Measurements from ENCODE around the gene TNKS1BP1.
"Not testable (repeated sequence)": the region's sequence is repeated elsewhere in the genome, so short reads cannot be mapped to it uniquely, and the experiment has no call there.

TNKS1BP1 gene

DNA sequence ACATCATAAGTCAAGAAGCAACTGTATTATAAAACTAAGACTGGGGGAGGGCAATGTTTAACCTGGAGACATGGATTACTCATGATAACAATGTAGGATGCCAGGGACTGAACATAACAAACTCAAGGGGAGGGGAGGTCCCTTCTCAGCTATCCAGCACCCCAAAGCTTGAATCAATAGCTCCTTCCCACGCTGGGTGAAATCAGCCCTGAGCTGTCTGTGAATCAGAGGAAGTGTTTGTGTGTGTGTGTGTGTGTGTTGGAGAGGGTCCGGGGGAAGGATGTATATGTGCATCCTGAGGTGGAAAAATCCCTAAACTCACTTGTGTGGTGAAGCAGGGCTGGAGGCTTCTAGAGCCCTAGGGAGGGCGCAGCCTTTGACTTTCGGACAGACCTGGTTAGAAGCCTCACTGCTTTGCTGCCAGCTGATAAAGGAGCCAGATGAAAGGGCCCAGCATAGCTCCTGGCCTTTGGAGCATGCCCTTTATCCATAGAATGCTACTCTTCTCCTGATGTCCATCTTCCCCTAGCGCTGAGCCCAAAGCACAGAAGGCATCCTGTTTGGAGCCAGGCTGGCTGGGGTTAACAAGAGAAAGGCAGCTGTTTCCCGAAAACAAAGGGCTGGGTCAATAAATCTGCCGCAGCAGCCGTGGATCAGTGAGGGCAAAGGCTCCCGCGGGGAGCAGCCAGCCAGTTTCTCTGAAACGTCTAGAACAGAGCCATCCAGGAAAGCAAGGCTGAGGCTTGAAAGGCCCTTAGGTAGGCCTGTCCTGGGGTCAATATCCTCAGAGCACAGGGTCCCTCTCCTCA lies 35.8 kb downstream of the TNKS1BP1 start:
- H3K4me3 ChIP-seq (ENCODE audit: low read depth, low read length), result no peak overlapping the region
- TF ChIP-seq, protein P1, sequence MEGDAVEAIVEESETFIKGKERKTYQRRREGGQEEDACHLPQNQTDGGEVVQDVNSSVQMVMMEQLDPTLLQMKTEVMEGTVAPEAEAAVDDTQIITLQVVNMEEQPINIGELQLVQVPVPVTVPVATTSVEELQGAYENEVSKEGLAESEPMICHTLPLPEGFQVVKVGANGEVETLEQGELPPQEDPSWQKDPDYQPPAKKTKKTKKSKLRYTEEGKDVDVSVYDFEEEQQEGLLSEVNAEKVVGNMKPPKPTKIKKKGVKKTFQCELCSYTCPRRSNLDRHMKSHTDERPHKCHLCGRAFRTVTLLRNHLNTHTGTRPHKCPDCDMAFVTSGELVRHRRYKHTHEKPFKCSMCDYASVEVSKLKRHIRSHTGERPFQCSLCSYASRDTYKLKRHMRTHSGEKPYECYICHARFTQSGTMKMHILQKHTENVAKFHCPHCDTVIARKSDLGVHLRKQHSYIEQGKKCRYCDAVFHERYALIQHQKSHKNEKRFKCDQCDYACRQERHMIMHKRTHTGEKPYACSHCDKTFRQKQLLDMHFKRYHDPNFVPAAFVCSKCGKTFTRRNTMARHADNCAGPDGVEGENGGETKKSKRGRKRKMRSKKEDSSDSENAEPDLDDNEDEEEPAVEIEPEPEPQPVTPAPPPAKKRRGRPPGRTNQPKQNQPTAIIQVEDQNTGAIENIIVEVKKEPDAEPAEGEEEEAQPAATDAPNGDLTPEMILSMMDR (IDR thresholded peaks at IDR 0.05; ENCODE audit: insufficient read depth, low read depth, low read length, missing control alignments), result no peak
- DNase-seq (ENCODE audit: low read depth), result no peak

DNA sequence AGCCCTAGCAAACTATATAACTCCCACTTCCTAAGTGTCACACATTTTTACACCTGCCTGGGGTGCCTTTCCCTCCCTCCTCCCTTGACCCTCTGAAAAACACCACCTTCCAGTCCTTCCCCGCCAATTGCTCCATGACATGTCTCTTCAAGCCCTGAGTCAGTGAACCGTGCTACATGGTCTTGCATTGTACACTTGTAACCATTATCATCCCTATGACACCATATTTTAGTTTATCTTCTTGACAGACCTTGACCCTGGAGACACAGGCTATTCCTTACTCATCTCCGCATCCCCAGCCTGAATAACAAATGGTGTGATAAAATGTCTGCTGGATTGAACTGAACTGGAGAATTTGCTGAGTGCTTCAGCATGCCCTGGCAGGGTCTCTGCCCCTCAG lies 36.9 kb downstream of the TNKS1BP1 start:
- TF ChIP-seq, protein P1 (IDR thresholded peaks at IDR 0.05; ENCODE audit: insufficient read depth, low read depth, low read length, missing control alignments), result no peak
- DNase-seq (ENCODE audit: low read depth), result no peak
- H3K4me3 ChIP-seq (ENCODE audit: low read depth, low read length), result no peak overlapping the region

DNA sequence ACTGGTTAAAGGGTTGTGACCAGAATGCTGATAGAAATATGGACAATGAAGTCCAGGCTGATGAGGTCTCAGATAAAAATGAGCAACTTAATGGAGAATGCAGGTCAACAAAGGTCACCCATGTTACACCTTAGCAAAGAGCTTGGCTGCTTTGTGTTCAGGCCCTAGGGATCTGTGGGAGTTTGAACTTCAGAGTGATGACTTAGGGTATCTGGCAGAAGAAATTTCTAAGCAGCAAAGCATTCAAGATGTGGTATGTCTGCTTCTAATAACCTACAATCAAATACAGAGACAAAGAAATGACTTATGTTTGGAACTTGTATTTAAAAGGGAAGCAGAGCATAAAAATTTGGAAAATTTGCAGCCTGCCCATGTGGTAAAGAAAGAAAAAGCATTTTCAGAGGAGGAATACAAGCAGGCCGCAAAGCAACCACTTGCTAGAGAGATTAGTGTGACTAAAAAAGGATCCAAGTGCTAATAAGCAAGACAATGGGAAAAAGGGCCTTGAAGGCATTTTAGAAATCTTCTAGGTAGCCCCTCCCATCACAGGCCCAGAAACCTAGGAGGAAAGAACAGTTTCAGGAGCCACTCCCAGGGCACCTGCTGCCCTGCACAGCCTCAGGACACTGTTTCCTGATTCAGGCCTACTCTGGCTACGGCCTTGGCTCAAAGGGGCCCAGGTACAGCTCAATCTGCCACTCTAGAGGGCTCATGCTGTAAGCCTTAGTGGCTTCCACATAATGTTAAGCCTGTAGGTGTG lies 41.3 kb downstream of the TNKS1BP1 start:
- no peak for DNase-seq (ENCODE audit: low read depth)
- no peak overlapping the region for H3K4me3 ChIP-seq (ENCODE audit: low read depth, low read length)
- TF ChIP-seq, protein P1 (IDR thresholded peaks at IDR 0.05; ENCODE audit: insufficient read depth, low read depth, low read length, missing control alignments), result no peak

DNA sequence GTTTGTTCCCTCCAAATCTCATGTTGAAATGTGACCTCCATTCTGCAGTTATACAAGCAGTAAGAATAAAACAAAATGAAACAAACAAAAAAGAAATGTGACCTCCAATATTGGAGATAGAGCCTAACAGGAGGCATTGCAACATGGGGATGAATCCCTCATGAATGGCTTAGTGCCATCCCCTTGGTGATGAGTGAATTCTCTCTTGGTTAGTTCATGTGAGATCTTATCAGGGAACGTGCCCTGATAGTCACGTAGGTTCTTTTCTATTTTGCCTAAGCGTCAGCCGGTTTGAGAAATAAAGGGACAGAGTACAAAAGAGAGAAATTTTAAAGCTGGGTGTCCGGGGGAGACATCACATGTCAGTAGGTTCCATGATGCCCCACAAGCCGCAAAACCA lies 43.2 kb downstream of the TNKS1BP1 start:
- not testable (repeated sequence) for DNase-seq (ENCODE audit: low read depth); H3K4me3 ChIP-seq (ENCODE audit: low read depth, low read length)

DNA sequence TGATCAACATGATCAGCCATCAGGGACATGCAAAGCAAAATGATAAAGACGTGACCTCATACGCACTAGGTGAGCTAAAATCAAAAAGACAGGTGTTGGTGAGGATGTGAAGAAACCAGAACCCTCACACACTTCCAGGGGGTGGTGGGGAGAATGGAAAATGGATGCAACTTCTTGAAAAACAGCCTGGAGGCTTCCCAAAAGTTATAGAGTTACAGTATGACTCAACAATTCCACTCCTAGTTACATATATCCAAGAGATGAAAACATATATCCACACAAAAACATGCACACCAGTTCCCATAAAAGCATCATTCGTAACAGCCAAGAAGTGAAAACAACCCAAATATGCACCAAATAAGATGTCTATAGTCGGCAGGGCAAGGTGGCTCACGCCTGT lies 45.6 kb downstream of the TNKS1BP1 start:
- H3K4me3 ChIP-seq (ENCODE audit: low read depth, low read length), result no peak overlapping the region
- DNase-seq (ENCODE audit: low read depth), result no peak
- TF ChIP-seq, protein P1 (IDR thresholded peaks at IDR 0.05; ENCODE audit: insufficient read depth, low read depth, low read length, missing control alignments), result no peak

DNA sequence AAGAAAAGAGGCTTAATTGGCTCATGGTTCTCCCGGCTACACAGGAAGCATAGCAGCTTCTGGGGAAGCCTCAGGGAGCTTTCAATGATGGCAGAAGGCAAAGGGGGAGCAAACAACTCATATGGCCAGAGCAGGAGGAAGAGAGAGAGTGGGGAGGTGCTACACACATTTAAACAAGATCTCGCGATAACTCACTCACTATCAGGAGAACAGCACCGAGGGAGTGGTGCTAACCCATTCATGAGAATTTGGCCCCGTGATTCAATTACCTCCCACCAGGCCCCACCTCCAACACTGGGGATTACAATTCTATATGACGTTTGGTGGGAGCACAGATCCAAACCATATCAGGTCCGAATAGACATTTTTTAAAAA lies 46.0 kb downstream of the TNKS1BP1 start:
- no peak for DNase-seq (ENCODE audit: low read depth)
- TF ChIP-seq, protein P1 (IDR thresholded peaks at IDR 0.05; ENCODE audit: insufficient read depth, low read depth, low read length, missing control alignments), result no peak
- no peak overlapping the region for H3K4me3 ChIP-seq (ENCODE audit: low read depth, low read length)

DNA sequence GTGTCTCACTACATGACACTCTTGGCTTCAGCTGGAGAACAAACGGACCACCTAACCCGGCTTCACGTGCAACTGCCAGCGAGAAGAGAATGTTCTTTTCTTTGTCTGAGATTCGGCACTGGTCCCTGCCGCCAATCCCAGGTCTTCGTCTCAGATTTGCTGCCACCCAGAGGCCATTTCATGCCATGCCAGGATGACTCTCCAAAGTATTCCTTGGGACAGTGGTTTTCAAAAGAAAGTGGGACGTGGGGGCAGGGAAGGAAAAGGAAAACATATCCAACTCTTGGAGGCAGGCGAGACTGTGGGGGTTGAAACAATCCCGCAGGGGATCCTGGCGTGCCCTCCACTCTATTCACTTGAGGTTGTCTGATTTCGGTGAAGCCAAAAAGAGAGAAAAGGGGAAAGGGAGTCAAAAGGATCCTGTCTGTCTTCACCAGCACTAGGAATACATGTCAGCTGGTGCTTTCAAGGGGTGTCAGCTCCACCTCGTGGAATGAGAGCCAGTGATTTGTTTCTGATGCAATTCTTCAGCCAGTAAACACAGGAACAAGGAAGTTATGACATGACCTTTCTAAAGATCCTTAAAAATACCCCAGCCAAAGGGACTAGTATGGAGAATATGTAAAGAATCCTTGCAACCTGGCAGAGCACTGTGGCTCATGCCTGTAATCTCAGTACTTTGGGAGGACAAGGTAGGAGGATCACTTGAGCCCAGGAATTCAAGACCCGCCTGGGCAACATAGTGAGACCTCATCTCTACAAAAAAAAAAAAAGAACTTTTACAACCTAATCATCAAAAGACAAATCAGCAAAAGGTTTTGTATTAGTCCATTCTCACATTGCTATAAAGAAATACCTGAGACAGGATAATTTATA lies 46.7 kb downstream of the TNKS1BP1 start:
- TF ChIP-seq, protein P1 (IDR thresholded peaks at IDR 0.05; ENCODE audit: insufficient read depth, low read depth, low read length, missing control alignments), result peak; percentile 78
- H3K4me3 ChIP-seq (ENCODE audit: low read depth, low read length), result no peak overlapping the region
- peak; percentile 32 for DNase-seq (ENCODE audit: low read depth)
